B cell (primary cell): ENCODE measurements around the gene SHMT1. TPM values are rescaled to one million over a fixed set of nuclear protein-coding genes. Genes with fewer than 3 reads are reported as not detected.
"Not testable (repeated sequence)": the region's sequence is repeated elsewhere in the genome, so short reads cannot be mapped to it uniquely, and the experiment has no call there.

ENCODE experiments used
- ATAC-seq: fragments of 200-7000 bp; cut with Tn5 transposase; one replicate; pipeline ENCODE4 v1.10.0; 2021; ENCODE audit warnings: low read depth, mild to moderate bottlenecking, moderate number of reproducible peaks, moderate library complexity
- CTCF ChIA-PET: fragments of 350-600 bp; sonication (Branson Sonifier 250); formaldehyde crosslinking; loops from one replicate; lab custom pipeline; 2021; ENCODE audit warnings: antibody characterized with exemption, inconsistent platforms; lab: Charles Lee
- POLR2A ChIA-PET: fragments of 350-600 bp; sonication (Branson Sonifier 250); formaldehyde crosslinking; loops from one replicate; lab custom pipeline; 2021; ENCODE audit warnings: antibody characterized with exemption; lab: Charles Lee
- DNase-seq: peaks from one replicate; pipeline ENCODE4 v3.0.0; 2013
- H2AFZ ChIP-seq: 2 replicates; pipeline ENCODE4 v1.6.1; 2012; ENCODE audit warnings: mild to moderate bottlenecking, low read depth, low read length; ENCODE audit not compliant: insufficient read depth, poor library complexity, severe bottlenecking
- H3K27ac ChIP-seq, 2 donors: 1 replicate in 1 of 2; 2 replicates in 1 of 2; pipeline ENCODE4 v1.5.1; 2012 to 2013; ENCODE audit warnings: low read length in 2 of 2, mild to moderate bottlenecking in 2 of 2, moderate library complexity in 1 of 2
- H3K27me3 ChIP-seq, 4 experiments: fragments of 200-600 bp in 1 of 4; sonication (generic) in 1 of 4; replicated peaks in 1 of 4; 1 replicate in 2 of 4; 2 replicates in 2 of 4; pipeline versions ENCODE4 v1.6.1 to v1.7.0; 2013 to 2016; ENCODE audit warnings: low read length in 3 of 4, mild to moderate bottlenecking in 2 of 4, mixed read lengths in 1 of 4, moderate library complexity in 1 of 4; ENCODE audit not compliant: insufficient read depth in 4 of 4, control insufficient read depth in 3 of 4; ENCODE audit errors: control extremely low read depth in 1 of 4
- H3K36me3 ChIP-seq, 2 experiments: replicated peaks in 1 of 2; 1 replicate in 1 of 2; 2 replicates in 1 of 2; pipeline versions ENCODE4 v1.6.1 to v1.7.1; 2013; ENCODE audit warnings: low read length in 1 of 2; ENCODE audit not compliant: insufficient read depth in 2 of 2, control insufficient read depth in 1 of 2; ENCODE audit errors: control extremely low read depth in 1 of 2, extremely low read depth in 1 of 2
- H3K4me1 ChIP-seq, 2 donors: fragments of 200-600 bp in 1 of 2; sonication (generic) in 1 of 2; 1 replicate in 1 of 2; 2 replicates in 1 of 2; pipeline versions ENCODE4 v1.5.1 to v1.6.1; 2013 to 2017; ENCODE audit warnings: low read length in 2 of 2; ENCODE audit not compliant: control insufficient read depth in 2 of 2, insufficient read depth in 2 of 2
- H3K4me2 ChIP-seq: replicated peaks from 2 replicates; pipeline ENCODE3; 2012; ENCODE audit warnings: mild to moderate bottlenecking, low read depth, low read length; ENCODE audit not compliant: poor library complexity, severe bottlenecking
- H3K4me3 ChIP-seq, 5 experiments: fragments of 200-600 bp in 1 of 5; sonication (generic) in 1 of 5; 1 replicate in 3 of 5; 2 replicates in 2 of 5; pipeline versions ENCODE4 v1.5.1 to v1.7.0; 2011 to 2016; ENCODE audit warnings: low read length in 4 of 5, mild to moderate bottlenecking in 4 of 5, low read depth in 2 of 5, control low read depth in 1 of 5, moderate library complexity in 1 of 5; ENCODE audit not compliant: insufficient read depth in 1 of 5; ENCODE audit errors: control extremely low read depth in 1 of 5, extremely low read depth in 1 of 5
- H3K79me2 ChIP-seq: fragments of 200-600 bp; sonication (generic); one replicate; pipeline ENCODE4 v1.6.0; 2016; ENCODE audit warnings: low read length; ENCODE audit not compliant: control insufficient read depth, insufficient read depth
- H3K9ac ChIP-seq: fragments of 200-600 bp; sonication (generic); 2 replicates; pipeline ENCODE4 v1.6.1; 2017; ENCODE audit warnings: mild to moderate bottlenecking, low read length, moderate library complexity
- H3K9me3 ChIP-seq, 3 donors: one replicate each; pipeline versions ENCODE4 v1.6.1 to v1.7.1; 2013; ENCODE audit warnings: low read length in 2 of 3; ENCODE audit not compliant: control insufficient read depth in 2 of 3, insufficient read depth in 1 of 3; ENCODE audit errors: control extremely low read depth in 1 of 3
- H4K20me1 ChIP-seq: 2 replicates; pipeline ENCODE4 v1.6.0; 2012; ENCODE audit warnings: mild to moderate bottlenecking, low read length; ENCODE audit not compliant: insufficient read depth, control insufficient read depth, poor library complexity, severe bottlenecking
- H3K27ac Mint-ChIP-seq: one replicate; pipeline ENCODE4 v1.8.0; 2021; ENCODE audit warnings: mixed read lengths
- H3K27me3 Mint-ChIP-seq: one replicate; pipeline ENCODE4 v1.8.0; 2021; ENCODE audit warnings: mixed read lengths
- H3K4me1 Mint-ChIP-seq: one replicate; pipeline ENCODE4 v1.8.0; 2021; ENCODE audit warnings: mixed read lengths
- H3K4me3 Mint-ChIP-seq: one replicate; pipeline ENCODE4 v1.8.0; 2021; ENCODE audit warnings: mixed read lengths
- H3K9me3 Mint-ChIP-seq: one replicate; pipeline ENCODE4 v1.8.0; 2022; ENCODE audit warnings: mixed read lengths; ENCODE audit not compliant: insufficient read depth
- CTCF ChIP-seq: fragments of 200-600 bp; IDR thresholded peaks from one replicate; pipeline ENCODE4 v1.8.0; 2022; ENCODE audit warnings: antibody characterized with exemption, mild to moderate bottlenecking
- EZH2 ChIP-seq: IDR thresholded peaks from 2 replicates; pipeline ENCODE4 v1.6.1; 2012; ENCODE audit warnings: borderline replicate concordance, low read depth, mild to moderate bottlenecking, moderate library complexity, low read length; ENCODE audit not compliant: insufficient read depth, poor library complexity, severe bottlenecking
- WGBS: methylation state at CpG from one replicate; pipeline ENCODE4 v1.1.5; 2013; ENCODE audit warnings: missing lambda C conversion rate; ENCODE audit not compliant: insufficient coverage; 5-methylcytosine and 5-hydroxymethylcytosine counted together
- intact Hi-C: fragments of 100-400 bp; cut with micrococcal nuclease; formaldehyde crosslinking; loops from one replicate; pipeline ENCODE4 v1.10.0; 2022
- polyA plus RNA-seq: library from polyadenylated mRNA; depleted of rRNA; stranded (reverse); fragments of >200 nt; gene quantifications from 2 replicates; pipeline ENCODE4 v1.2.3, GENCODE V29; 2012
- total RNA-seq, 2 donors: library from RNA; stranded (reverse); fragments of 120-200 nt in 1 of 2; gene quantifications; 1 replicate in 1 of 2; 2 replicates in 1 of 2; pipeline versions ENCODE4 v1.2.3 to v1.2.4, GENCODE V29; 2013 to 2022

Gene SHMT1
- total and polyA plus RNA-seq, 2 donors (not counting 1 experiment from before 2014, with no cell fraction given): 6.9 to 23.5 TPM

DNA sequence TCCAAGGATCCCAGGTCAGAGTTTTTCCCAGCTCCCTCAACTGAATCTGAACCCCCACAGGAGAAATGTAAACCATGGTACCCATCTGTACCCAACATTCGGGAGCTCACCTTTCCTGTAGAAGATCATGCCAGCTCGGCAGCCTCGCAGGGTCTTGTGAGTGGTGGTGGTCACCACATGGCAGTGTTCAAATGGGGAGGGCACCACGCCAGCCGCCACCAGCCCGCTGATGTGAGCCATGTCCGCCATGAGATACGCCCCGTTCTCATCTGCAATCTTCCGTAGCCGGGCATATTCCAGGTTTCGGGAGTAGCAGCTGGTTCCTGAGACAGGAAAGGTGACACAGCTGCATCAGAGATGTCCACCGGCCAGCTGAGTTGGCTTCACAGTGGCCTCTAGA is 23.4 kb downstream of the SHMT1 start:
- intact Hi-C loops: no loop called here
- Histone ChIP-seq H3K9me3 (no peaks in the 10 kb centered on the region), H3K4me3 (no peak overlapping the region), H3K36me3 (peaks cover 0 to 27% of the 10 kb centered on the region in 2 experiments), H3K4me1 (no peaks in the 10 kb centered on the region), H3K27ac (no peak overlapping the region), H2AFZ (no peak overlapping the region), H3K4me2 (no peak overlapping the region), H3K27me3 (no peaks in the 10 kb centered on the region), H3K79me2 (no peaks in the 10 kb centered on the region), H3K9ac (no peak overlapping the region), H4K20me1 (no peaks in the 10 kb centered on the region)
- H3K27ac Mint-ChIP-seq: no peak overlapping the region
- WGBS: 99% methylated on average over 13 of the region's 13 CpGs
- no peaks in the 10 kb centered on the region for H3K9me3 Mint-ChIP-seq
- ATAC-seq (no peak), DNase-seq (no peak)
- H3K4me3 Mint-ChIP-seq: no peak overlapping the region
- ChIA-PET CTCF (no interaction called here), POLR2A (no interaction called here)
- H3K4me1 Mint-ChIP-seq: no peaks in the 10 kb centered on the region
- H3K27me3 Mint-ChIP-seq: no peaks in the 10 kb centered on the region
- TF ChIP-seq EZH2: no peak
- TF ChIP-seq CTCF: no peak

- H3K9ac ChIP-seq, H3K79me2 ChIP-seq, H2AFZ ChIP-seq, H3K4me1 ChIP-seq, H3K4me1 Mint-ChIP-seq, POLR2A ChIA-PET, H3K27me3 Mint-ChIP-seq, H3K4me3 ChIP-seq, H4K20me1 ChIP-seq, H3K4me2 ChIP-seq, H3K27ac ChIP-seq, H3K27ac Mint-ChIP-seq, H3K4me3 Mint-ChIP-seq, H3K9me3 Mint-ChIP-seq, H3K9me3 ChIP-seq, ATAC-seq, CTCF ChIA-PET, DNase-seq, intact Hi-C loops, H3K27me3 ChIP-seq: not testable (repeated sequence)
- 99% methylated on average over 20 of the region's 25 CpGs for WGBS
- H3K36me3 ChIP-seq: peaks cover 0 to 31% of the 10 kb centered on the region in 2 experiments
Measured at GRCh38 chr17:18338158-18338557, 25.2 kb downstream of the SHMT1 start.
